ENCODE data around the gene NAXD. TPM values are rescaled to one million over a fixed set of nuclear protein-coding genes. Genes with fewer than 3 reads are reported as not detected.

Gene NAXD
- total RNA-seq, 4 donors from 2014 or later = 14.5 to 25.2 (median 17.4) TPM

GRCh38 chr13:110685305-110686020 lies 70.1 kb downstream of the NAXD start:
- peak overlapping the region in 3 of 4 donors; percentile 9 to 23 (median 16) for H3K27ac ChIP-seq
- 84 to 87% methylated on average over 9 to 11 of the region's 11 CpGs for WGBS, 2 donors
- intact Hi-C loops (cut with DNase I) = no loop called here

GRCh38 chr13:110687736-110688135 lies 72.4 kb downstream of the NAXD start:
- Histone ChIP-seq H3K9me3 (no peaks in the 10 kb centered on the region), H3K4me3 (no peak overlapping the region), H3K27me3 (no peaks in the 10 kb centered on the region), H3K27ac (no peak overlapping the region), H3K4me1 (no peaks in the 10 kb centered on the region), H3K36me3 (peaks cover 9 to 93% (median 23%) of the 10 kb centered on the region in 3 donors)
- TF ChIP-seq CTCF (IDR thresholded peaks at IDR 0.05) (no peak), POLR2A (IDR thresholded peaks at IDR 0.05) (no peak)
- intact Hi-C loops (cut with DNase I) = no loop called here
- WGBS, 2 donors = 88 to 90% methylated on average over 13 to 14 of the region's 16 CpGs
- DNase-seq = no peak

More at GRCh38 chr13:110685305-110686020, 70.1 kb downstream of the NAXD start:
- H3K27me3 ChIP-seq = no peaks in the 10 kb centered on the region
- H3K4me3 ChIP-seq = no peak overlapping the region
- H3K36me3 ChIP-seq = peaks cover 9 to 96% (median 28%) of the 10 kb centered on the region in 3 donors
- H3K4me1 ChIP-seq = no peaks in the 10 kb centered on the region
- TF ChIP-seq POLR2A (IDR thresholded peaks at IDR 0.05) (no peak), CTCF (IDR thresholded peaks at IDR 0.05) (no peak)
- DNase-seq = no peak
- no peaks in the 10 kb centered on the region for H3K9me3 ChIP-seq

DNA sequence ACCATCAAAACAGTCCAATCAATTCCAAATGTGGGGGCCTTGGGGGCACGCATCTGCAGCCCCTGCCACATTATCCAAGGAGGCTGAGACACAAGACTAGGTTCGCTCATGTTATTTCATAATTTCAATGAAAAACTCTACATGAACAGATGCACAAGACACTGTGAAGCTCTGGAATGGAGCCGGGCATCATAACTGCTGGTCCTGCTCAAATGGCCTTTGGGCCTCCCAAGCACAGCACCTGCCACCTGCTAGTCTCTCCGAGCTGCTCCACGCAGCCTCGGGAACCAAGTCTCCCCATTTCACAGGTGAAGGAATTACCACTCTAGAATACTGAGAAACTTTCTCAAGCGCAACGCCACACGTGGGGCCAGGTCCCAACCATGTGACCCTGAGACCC lies 73.7 kb downstream of the NAXD start:
- Histone ChIP-seq H3K4me3 (no peak overlapping the region), H3K9me3 (no peaks in the 10 kb centered on the region), H3K4me1 (no peaks in the 10 kb centered on the region), H3K27ac (no peak overlapping the region), H3K27me3 (no peaks in the 10 kb centered on the region), H3K36me3 (peaks cover 8 to 96% (median 24%) of the 10 kb centered on the region in 3 donors)
- 82 to 95% methylated on average over 4 to 7 of the region's 9 CpGs for WGBS, 2 donors
- TF ChIP-seq POLR2A (IDR thresholded peaks at IDR 0.05) (no peak), CTCF (IDR thresholded peaks at IDR 0.05) (no peak)
- DNase-seq = no peak
- intact Hi-C loops (cut with DNase I) = no loop called here

Other genes with a start within 250 kb of the NAXD start
- gene RAB20, start 53.8 kb upstream of the NAXD start, total RNA-seq = 1 to 10 TPM; 1.3 to 7.2 (median 4.3) TPM
- 10 to 100 TPM; 24.9 to 54.9 (median 33.5) TPM for gene CARS2, start 90.6 kb downstream of the NAXD start, total RNA-seq
- gene ING1, start 98.2 kb downstream of the NAXD start, total RNA-seq = 10 to 100 TPM in 2 of 4 donors, 1 to 10 TPM in 2; 6.3 to 15.4 (median 8.7) TPM

Data from esophagus squamous epithelium (tissue), 5 donors.